T-helper 17 cell (primary cell): ENCODE measurements around the gene CKAP2L. TPM values are rescaled to one million over a fixed set of nuclear protein-coding genes. Genes with fewer than 3 reads are reported as not detected.
A peak's percentile ranks its signal among the peaks of the same experiment; 100 is the strongest.

Source experiments
- ATAC-seq: fragments of 150-1000 bp; cut with Tn5 transposase; 2 replicates; pipeline ENCODE4 v1.10.0; 2021; ENCODE audit warnings: mild to moderate bottlenecking, moderate library complexity
- DNase-seq, 3 donors: peaks; one replicate each; pipeline versions ENCODE4 v3.0.0 to v3.0.0-alpha.2; 2020 to 2021
- H3K9me3 ChIP-seq: one replicate; pipeline ENCODE4 v1.7.0; 2013; ENCODE audit warnings: low read length, mild to moderate bottlenecking; ENCODE audit not compliant: control insufficient read depth, poor library complexity, severe bottlenecking
- H3K27ac Mint-ChIP-seq: one replicate; pipeline ENCODE4 v1.8.0; 2022; ENCODE audit warnings: mild to moderate bottlenecking, moderate library complexity, mixed read lengths
- H3K27me3 Mint-ChIP-seq: one replicate; pipeline ENCODE4 v1.8.0; 2022; ENCODE audit warnings: mixed read lengths
- H3K36me3 Mint-ChIP-seq: one replicate; pipeline ENCODE4 v1.8.0; 2022; ENCODE audit warnings: low read depth, mixed read lengths
- H3K4me1 Mint-ChIP-seq: one replicate; pipeline ENCODE4 v1.8.0; 2022; ENCODE audit warnings: mild to moderate bottlenecking, mixed read lengths
- H3K4me3 Mint-ChIP-seq: one replicate; pipeline ENCODE4 v1.8.0; 2022; ENCODE audit warnings: mild to moderate bottlenecking, moderate library complexity, mixed read lengths
- total RNA-seq, 4 donors: library from RNA in 2 of 4; stranded (reverse) in 2 of 4; gene quantifications; one replicate each; pipeline ENCODE4 v1.2.3 and lab custom pipeline; 2022 to 2026

CKAP2L gene
- total RNA-seq, 2 donors from 2014 or later, result 0.37 to 0.97 TPM

GRCh38 chr2:112740527-112740926 lies 23.9 kb downstream of the CKAP2L start:
- Mint-ChIP-seq H3K27ac (peak overlapping the region; percentile 16), H3K4me1 (peaks cover 7% of the 10 kb centered on the region), H3K27me3 (no peaks in the 10 kb centered on the region), H3K4me3 (no peak overlapping the region), H3K36me3 (peaks cover 3% of the 10 kb centered on the region)
- no peak for DNase-seq
- no peak for ATAC-seq
- no peaks in the 10 kb centered on the region for H3K9me3 ChIP-seq

- H3K36me3 Mint-ChIP-seq, result peaks cover 3% of the 10 kb centered on the region
- H3K4me3 Mint-ChIP-seq, result no peak overlapping the region
- H3K9me3 ChIP-seq, result no peaks in the 10 kb centered on the region
- DNase-seq (no peak), ATAC-seq (no peak)
- peaks cover 4% of the 10 kb centered on the region for H3K4me1 Mint-ChIP-seq
- no peak overlapping the region for H3K27ac Mint-ChIP-seq
- H3K27me3 Mint-ChIP-seq, result no peaks in the 10 kb centered on the region
These were observed 26.7 kb downstream of the CKAP2L start for GRCh38 chr2:112737542-112738232.

- no peaks in the 10 kb centered on the region for H3K27me3 Mint-ChIP-seq
- no peaks in the 10 kb centered on the region for H3K9me3 ChIP-seq
- peaks cover 3% of the 10 kb centered on the region for H3K36me3 Mint-ChIP-seq
- no peak overlapping the region for H3K27ac Mint-ChIP-seq
- no peak for DNase-seq
- no peak overlapping the region for H3K4me3 Mint-ChIP-seq
- ATAC-seq, result no peak
- peaks cover 2% of the 10 kb centered on the region for H3K4me1 Mint-ChIP-seq
These were observed 30.5 kb downstream of the CKAP2L start for GRCh38 chr2:112733871-112734270.

- peaks cover 3% of the 10 kb centered on the region for H3K36me3 Mint-ChIP-seq
- H3K4me3 Mint-ChIP-seq, result no peak overlapping the region
- DNase-seq (no peak), ATAC-seq (no peak)
- no peaks in the 10 kb centered on the region for H3K9me3 ChIP-seq
- H3K27me3 Mint-ChIP-seq, result no peaks in the 10 kb centered on the region
- peaks cover 2% of the 10 kb centered on the region for H3K4me1 Mint-ChIP-seq
- H3K27ac Mint-ChIP-seq, result no peak overlapping the region
These were observed 31.0 kb downstream of the CKAP2L start for GRCh38 chr2:112733456-112733855.

GRCh38 chr2:112731479-112731878 lies 32.9 kb downstream of the CKAP2L start:
- peaks cover 11% of the 10 kb centered on the region for H3K27me3 Mint-ChIP-seq

GRCh38 chr2:112730791-112731190 lies 33.6 kb downstream of the CKAP2L start:
- H3K4me3 Mint-ChIP-seq, result no peak overlapping the region
- peaks cover 11% of the 10 kb centered on the region for H3K27me3 Mint-ChIP-seq
- no peak overlapping the region for H3K27ac Mint-ChIP-seq
- no peaks in the 10 kb centered on the region for H3K9me3 ChIP-seq
- no peak for DNase-seq
- no peak for ATAC-seq
- H3K36me3 Mint-ChIP-seq, result peaks cover 3% of the 10 kb centered on the region
- H3K4me1 Mint-ChIP-seq, result no peaks in the 10 kb centered on the region

More at GRCh38 chr2:112731479-112731878, 32.9 kb downstream of the CKAP2L start:
- no peak overlapping the region for H3K4me3 Mint-ChIP-seq
- H3K36me3 Mint-ChIP-seq, result peaks cover 3% of the 10 kb centered on the region
- no peaks in the 10 kb centered on the region for H3K9me3 ChIP-seq
- no peaks in the 10 kb centered on the region for H3K4me1 Mint-ChIP-seq
- ATAC-seq (no peak), DNase-seq (no peak)
- H3K27ac Mint-ChIP-seq, result no peak overlapping the region

- Mint-ChIP-seq H3K27ac (no peak overlapping the region), H3K36me3 (no peaks in the 10 kb centered on the region), H3K27me3 (peaks cover 11% of the 10 kb centered on the region), H3K4me1 (no peaks in the 10 kb centered on the region), H3K4me3 (no peak overlapping the region)
- ATAC-seq (no peak), DNase-seq (no peak)
- H3K9me3 ChIP-seq, result no peaks in the 10 kb centered on the region
These were observed 34.2 kb downstream of the CKAP2L start for GRCh38 chr2:112730216-112730615.

- H3K9me3 ChIP-seq, result no peaks in the 10 kb centered on the region
- Mint-ChIP-seq H3K27ac (no peak overlapping the region), H3K4me3 (no peak overlapping the region), H3K27me3 (peaks cover 11% of the 10 kb centered on the region), H3K4me1 (no peaks in the 10 kb centered on the region), H3K36me3 (no peaks in the 10 kb centered on the region)
- ATAC-seq (no peak), DNase-seq (no peak)
These were observed 35.8 kb downstream of the CKAP2L start for GRCh38 chr2:112728378-112729175.

GRCh38 chr2:112728029-112728362 lies 36.4 kb downstream of the CKAP2L start:
- H3K9me3 ChIP-seq, result no peaks in the 10 kb centered on the region
- H3K36me3 Mint-ChIP-seq, result no peaks in the 10 kb centered on the region
- H3K4me3 Mint-ChIP-seq, result no peak overlapping the region
- peaks cover 11% of the 10 kb centered on the region for H3K27me3 Mint-ChIP-seq
- peak overlapping the region; percentile 34 for H3K27ac Mint-ChIP-seq
- DNase-seq, result no peak
- peaks cover 1% of the 10 kb centered on the region for H3K4me1 Mint-ChIP-seq
- ATAC-seq, result no peak

- Mint-ChIP-seq H3K27ac (peak overlapping the region; percentile 34), H3K4me1 (peaks cover 2% of the 10 kb centered on the region), H3K36me3 (no peaks in the 10 kb centered on the region), H3K27me3 (peaks cover 11% of the 10 kb centered on the region), H3K4me3 (no peak overlapping the region)
- H3K9me3 ChIP-seq, result no peaks in the 10 kb centered on the region
- DNase-seq (no peak), ATAC-seq (no peak)
These were observed 37.0 kb downstream of the CKAP2L start for GRCh38 chr2:112727276-112728028.

GRCh38 chr2:112726487-112727190 lies 37.8 kb downstream of the CKAP2L start:
- H3K27ac Mint-ChIP-seq, result no peak overlapping the region

GRCh38 chr2:112725545-112726457 lies 38.6 kb downstream of the CKAP2L start:
- Mint-ChIP-seq H3K27me3 (peaks cover 11% of the 10 kb centered on the region), H3K4me1 (peaks cover 2% of the 10 kb centered on the region), H3K36me3 (no peaks in the 10 kb centered on the region), H3K27ac (no peak overlapping the region), H3K4me3 (no peak overlapping the region)
- H3K9me3 ChIP-seq, result no peaks in the 10 kb centered on the region
- ATAC-seq (no peak), DNase-seq (no peak)

More at GRCh38 chr2:112726487-112727190, 37.8 kb downstream of the CKAP2L start:
- peaks cover 2% of the 10 kb centered on the region for H3K4me1 Mint-ChIP-seq
- H3K9me3 ChIP-seq, result no peaks in the 10 kb centered on the region
- no peaks in the 10 kb centered on the region for H3K36me3 Mint-ChIP-seq
- H3K4me3 Mint-ChIP-seq, result no peak overlapping the region
- ATAC-seq (peak; percentile 98), DNase-seq (peak; percentile 72 to 87 (median 74))
- peaks cover 11% of the 10 kb centered on the region for H3K27me3 Mint-ChIP-seq
